ENCODE measurements around the gene PLEKHG4B.

PLEKHG4B gene

DNA sequence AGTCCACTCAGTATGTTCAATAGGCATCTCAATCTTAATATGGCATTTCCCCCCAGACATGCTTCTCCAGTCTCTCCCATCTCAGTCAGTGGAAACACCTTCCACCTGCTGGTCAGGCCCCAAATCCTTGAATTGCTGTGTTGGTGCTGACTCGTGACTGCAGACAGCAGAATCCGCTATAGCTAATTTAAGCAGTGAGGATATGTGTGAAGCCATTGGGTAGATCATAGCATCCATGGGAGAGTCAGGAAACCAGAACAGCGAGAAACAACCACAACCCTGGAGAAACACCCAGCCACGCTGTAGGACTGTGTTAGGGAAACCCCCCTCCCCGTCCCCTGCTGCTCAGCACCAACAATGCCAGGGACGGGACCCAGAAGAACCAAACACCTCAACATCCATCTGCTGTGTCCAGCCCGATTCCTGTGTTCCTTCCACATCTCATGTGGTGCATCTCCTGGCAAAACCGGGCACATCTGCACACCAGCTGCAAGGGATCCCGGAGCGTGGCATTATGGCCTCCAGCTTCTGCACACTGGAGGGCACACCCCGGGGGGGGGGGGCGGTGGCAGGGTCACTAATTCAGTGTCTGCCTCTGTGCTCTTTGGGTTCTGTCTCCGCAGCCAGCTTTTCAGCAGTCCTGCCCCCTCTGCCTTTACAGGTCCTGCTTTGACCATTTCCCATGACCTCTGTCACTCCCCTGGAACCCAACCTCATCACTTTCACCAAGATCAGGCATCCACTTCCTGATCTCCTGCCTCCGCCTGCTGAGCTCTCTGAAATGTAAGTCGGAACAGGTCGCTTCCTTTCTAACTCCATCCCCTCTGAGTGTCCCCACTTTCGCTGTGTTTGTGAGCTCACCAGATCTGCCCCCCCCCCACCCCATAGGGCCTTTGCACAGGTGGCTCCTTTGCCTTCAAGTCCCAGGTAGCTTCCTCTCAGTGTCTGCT lies 2.4 kb upstream of the PLEKHG4B start:
- Histone ChIP-seq H3K79me2 (ENCODE audit: insufficient read depth, low read length) (no peaks in the 10 kb centered on the region), H3K4me3 (ENCODE audit: low read depth in 1 of 2, low read length in 2 of 2) (no peak overlapping the region), H3K9ac (ENCODE audit: low read depth, low read length) (no peak overlapping the region), H2AFZ (ENCODE audit: low read depth, low read length) (no peak overlapping the region), H3K4me1 (ENCODE audit: insufficient read depth, low read length) (no peaks in the 10 kb centered on the region), H4K20me1 (ENCODE audit: insufficient read depth, low read length) (no peaks in the 10 kb centered on the region; the same call in 1 of the 2 replicates), H3K9me3 (ENCODE audit: insufficient read depth, low read length, severe bottlenecking) (no peaks in the 10 kb centered on the region), H3K27ac (ENCODE audit: low read length) (no peak overlapping the region), H3K27me3 (ENCODE audit: insufficient read depth, low read length, poor library complexity) (peaks cover 2% of the 10 kb centered on the region), H3K36me3 (ENCODE audit: insufficient read depth, low read length) (no peaks in the 10 kb centered on the region), H3K4me2 (ENCODE audit: insufficient read depth, low read length) (no peak overlapping the region)
- TF ChIP-seq, protein P1, sequence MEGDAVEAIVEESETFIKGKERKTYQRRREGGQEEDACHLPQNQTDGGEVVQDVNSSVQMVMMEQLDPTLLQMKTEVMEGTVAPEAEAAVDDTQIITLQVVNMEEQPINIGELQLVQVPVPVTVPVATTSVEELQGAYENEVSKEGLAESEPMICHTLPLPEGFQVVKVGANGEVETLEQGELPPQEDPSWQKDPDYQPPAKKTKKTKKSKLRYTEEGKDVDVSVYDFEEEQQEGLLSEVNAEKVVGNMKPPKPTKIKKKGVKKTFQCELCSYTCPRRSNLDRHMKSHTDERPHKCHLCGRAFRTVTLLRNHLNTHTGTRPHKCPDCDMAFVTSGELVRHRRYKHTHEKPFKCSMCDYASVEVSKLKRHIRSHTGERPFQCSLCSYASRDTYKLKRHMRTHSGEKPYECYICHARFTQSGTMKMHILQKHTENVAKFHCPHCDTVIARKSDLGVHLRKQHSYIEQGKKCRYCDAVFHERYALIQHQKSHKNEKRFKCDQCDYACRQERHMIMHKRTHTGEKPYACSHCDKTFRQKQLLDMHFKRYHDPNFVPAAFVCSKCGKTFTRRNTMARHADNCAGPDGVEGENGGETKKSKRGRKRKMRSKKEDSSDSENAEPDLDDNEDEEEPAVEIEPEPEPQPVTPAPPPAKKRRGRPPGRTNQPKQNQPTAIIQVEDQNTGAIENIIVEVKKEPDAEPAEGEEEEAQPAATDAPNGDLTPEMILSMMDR (IDR thresholded peaks at IDR 0.05; ENCODE audit: borderline replicate concordance, extremely low read depth, low read length, poor library complexity, severe bottlenecking) = no peak
- TF ChIP-seq EZH2 (IDR thresholded peaks at IDR 0.05; ENCODE audit: borderline replicate concordance, low read depth, low read length, severe bottlenecking) = no peak
- no peak for ATAC-seq (ENCODE audit: insufficient read depth, low read depth)
- no peak for DNase-seq

DNA sequence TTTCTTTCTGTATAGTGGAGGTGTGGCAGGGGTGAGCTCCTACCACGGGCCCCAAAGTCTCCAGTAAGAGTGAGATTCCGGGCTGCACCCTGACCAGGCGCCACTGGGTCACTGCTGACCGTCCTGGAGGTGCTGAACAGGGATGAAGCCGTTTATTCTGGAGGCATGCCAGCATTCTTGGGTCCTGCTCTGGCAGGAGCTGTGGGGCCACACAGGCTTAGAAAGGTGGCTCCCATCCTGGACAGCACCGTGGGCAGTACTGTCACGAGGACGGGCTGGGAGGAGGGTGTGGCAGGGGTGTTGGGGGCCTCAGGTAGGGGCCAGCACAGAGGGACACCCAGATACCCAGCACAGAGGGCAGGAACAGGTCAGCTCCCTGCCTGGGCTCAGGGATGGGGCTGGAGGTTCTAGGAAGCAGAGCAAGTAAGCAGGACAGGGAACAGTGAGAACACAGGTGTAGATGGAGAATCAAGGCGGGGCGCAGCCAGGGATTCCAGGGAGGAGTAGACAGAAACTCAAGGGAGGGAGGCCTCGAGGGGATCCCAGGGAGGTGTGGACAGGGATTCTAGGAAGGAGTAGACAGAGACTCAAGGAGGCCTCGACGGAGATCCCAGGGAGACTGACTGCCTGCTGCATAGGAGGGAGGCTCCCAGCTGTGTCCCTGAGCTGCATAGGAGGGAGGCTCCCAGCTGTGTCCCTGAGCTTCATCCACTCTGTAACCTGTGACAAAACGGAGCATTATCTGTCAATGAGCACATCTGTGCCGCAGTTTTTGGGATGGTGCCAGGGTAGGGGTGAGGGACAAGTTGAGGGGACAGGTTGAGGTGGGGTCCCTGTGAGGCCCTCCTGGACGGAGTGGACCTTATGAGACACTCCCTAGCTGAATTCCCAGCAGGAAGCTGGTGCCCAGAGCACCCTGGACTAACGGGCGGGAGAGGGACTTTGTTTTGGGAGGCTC lies 1.1 kb upstream of the PLEKHG4B start:
- no peak for DNase-seq
- no peak overlapping the region for H3K4me2 ChIP-seq (ENCODE audit: insufficient read depth, low read length)
- no peak for ATAC-seq (ENCODE audit: insufficient read depth, low read depth)
- no peaks in the 10 kb centered on the region for H3K79me2 ChIP-seq (ENCODE audit: insufficient read depth, low read length)
- H4K20me1 ChIP-seq (ENCODE audit: insufficient read depth, low read length) = no peaks in the 10 kb centered on the region; the same call in 1 of the 2 replicates
- no peaks in the 10 kb centered on the region for H3K4me1 ChIP-seq (ENCODE audit: insufficient read depth, low read length)
- H3K27ac ChIP-seq (ENCODE audit: low read length) = no peak overlapping the region
- peaks cover 2% of the 10 kb centered on the region for H3K27me3 ChIP-seq (ENCODE audit: insufficient read depth, low read length, poor library complexity)
- TF ChIP-seq, protein P1 (IDR thresholded peaks at IDR 0.05; ENCODE audit: borderline replicate concordance, extremely low read depth, low read length, poor library complexity, severe bottlenecking) = no peak
- TF ChIP-seq EZH2 (IDR thresholded peaks at IDR 0.05; ENCODE audit: borderline replicate concordance, low read depth, low read length, severe bottlenecking) = no peak
- no peak overlapping the region for H3K4me3 ChIP-seq (ENCODE audit: low read depth in 1 of 2, low read length in 2 of 2)
- H3K9me3 ChIP-seq (ENCODE audit: insufficient read depth, low read length, severe bottlenecking) = no peaks in the 10 kb centered on the region
- no peak overlapping the region for H2AFZ ChIP-seq (ENCODE audit: low read depth, low read length)
- no peaks in the 10 kb centered on the region for H3K36me3 ChIP-seq (ENCODE audit: insufficient read depth, low read length)
- no peak overlapping the region for H3K9ac ChIP-seq (ENCODE audit: low read depth, low read length)

DNA sequence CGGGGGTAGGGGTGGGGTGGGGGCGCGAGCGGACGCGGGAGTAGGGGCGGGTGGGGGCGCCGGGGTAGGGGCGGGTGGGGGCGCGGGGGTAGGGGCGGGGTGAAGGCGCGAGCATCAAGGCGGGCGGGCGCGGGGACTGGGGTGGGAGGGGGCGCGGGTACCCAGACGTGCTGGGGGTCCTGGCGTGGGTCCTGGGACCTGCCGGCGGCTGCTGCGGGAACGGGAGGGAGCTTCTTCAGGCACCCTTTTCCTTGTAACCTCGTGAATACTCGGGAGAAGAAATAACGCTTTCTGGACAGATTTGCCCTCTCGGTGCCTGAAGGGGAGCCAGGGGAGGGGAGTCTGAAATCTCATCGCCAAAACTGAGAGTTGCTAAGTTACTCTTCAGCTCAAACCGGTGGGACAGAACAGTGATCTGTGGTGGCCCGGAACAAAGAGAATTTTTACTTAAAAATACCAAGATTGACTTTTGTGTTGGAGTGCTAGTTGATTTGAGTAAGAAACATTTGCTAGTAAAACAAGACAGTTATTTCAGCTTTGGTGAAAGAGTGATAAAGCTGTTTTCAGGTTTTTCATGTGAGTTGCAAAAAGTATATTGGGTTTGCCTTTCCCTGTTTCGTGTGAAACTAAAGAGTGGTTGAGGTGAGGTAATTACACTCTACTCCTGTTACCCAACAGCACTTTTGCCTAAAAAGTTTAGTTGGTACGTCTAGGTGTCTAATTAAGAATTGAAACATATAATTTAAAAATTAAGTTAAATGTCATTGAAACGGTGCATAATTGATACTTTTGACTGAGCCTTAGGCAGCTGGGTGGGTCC lies 643 bp downstream of the PLEKHG4B start:
- H3K4me3 ChIP-seq (ENCODE audit: low read depth in 1 of 2, low read length in 2 of 2) = no peak overlapping the region
- no peak for TF ChIP-seq EZH2 (IDR thresholded peaks at IDR 0.05; ENCODE audit: borderline replicate concordance, low read depth, low read length, severe bottlenecking)
- TF ChIP-seq, protein P1 (IDR thresholded peaks at IDR 0.05; ENCODE audit: borderline replicate concordance, extremely low read depth, low read length, poor library complexity, severe bottlenecking) = no peak
- H2AFZ ChIP-seq (ENCODE audit: low read depth, low read length) = no peak overlapping the region
- no peak for ATAC-seq (ENCODE audit: insufficient read depth, low read depth)
- no peak overlapping the region for H3K9ac ChIP-seq (ENCODE audit: low read depth, low read length)
- DNase-seq = no peak
- H3K4me2 ChIP-seq (ENCODE audit: insufficient read depth, low read length) = no peak overlapping the region
- H3K79me2 ChIP-seq (ENCODE audit: insufficient read depth, low read length) = no peaks in the 10 kb centered on the region
- no peaks in the 10 kb centered on the region for H3K4me1 ChIP-seq (ENCODE audit: insufficient read depth, low read length)
- H3K9me3 ChIP-seq (ENCODE audit: insufficient read depth, low read length, severe bottlenecking) = no peaks in the 10 kb centered on the region
- H3K36me3 ChIP-seq (ENCODE audit: insufficient read depth, low read length) = no peaks in the 10 kb centered on the region
- peaks cover 2% of the 10 kb centered on the region for H3K27me3 ChIP-seq (ENCODE audit: insufficient read depth, low read length, poor library complexity)
- no peak overlapping the region for H3K27ac ChIP-seq (ENCODE audit: low read length)
- H4K20me1 ChIP-seq (ENCODE audit: insufficient read depth, low read length) = no peaks in the 10 kb centered on the region; the same call in 1 of the 2 replicates
